HG02973 (cell line): ENCODE measurements around the gene ACTL8.

ENCODE experiments used
- ATAC-seq: cut with Tn5 transposase; IDR thresholded peaks from one replicate; pipeline ENCODE4 v1.9.1; 2021; ENCODE audit warnings: moderate library complexity; ENCODE audit not compliant: unreplicated experiment

The ACTL8 gene

DNA sequence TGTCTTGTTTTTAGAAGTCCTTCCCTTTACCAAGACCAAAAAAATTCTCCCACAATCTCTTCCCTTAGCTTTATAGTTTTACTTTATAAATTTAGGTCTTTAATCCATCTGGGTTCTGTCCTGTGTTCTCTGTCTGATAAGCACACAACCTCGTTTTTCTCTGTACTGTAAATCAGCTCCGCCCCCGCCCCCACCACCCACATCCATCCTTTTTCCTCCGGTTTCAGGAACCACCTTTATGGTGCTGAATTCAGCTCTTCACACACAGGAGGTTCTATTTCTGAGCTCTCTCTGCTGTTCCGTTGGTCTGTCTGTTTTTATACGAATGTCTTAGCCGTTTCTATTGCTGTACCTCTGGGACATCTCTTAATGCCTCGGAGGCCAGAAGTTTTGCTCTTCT, 44.5 kb downstream of the ACTL8 start:
- ATAC-seq = no peak

DNA sequence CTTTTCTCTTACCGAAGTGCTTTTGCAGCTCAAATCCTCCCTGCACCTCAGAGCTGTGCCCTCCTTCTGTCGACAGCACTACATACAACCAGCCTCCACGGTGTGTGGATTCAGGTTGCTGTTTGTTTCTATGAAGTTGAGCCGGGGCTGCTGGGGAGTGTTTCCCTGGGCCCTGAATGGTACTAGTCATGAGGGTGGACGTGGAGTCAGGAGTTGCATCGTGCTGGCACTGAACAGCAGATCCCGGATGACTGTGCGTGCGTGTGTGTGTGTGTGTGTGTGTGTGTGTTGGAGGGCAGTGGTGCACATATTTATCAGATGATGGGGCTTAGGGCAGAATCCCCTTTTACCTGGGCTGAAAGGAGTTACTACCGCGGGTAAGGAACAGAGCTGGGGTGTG, 47.0 kb downstream of the ACTL8 start:
- ATAC-seq = no peak

DNA sequence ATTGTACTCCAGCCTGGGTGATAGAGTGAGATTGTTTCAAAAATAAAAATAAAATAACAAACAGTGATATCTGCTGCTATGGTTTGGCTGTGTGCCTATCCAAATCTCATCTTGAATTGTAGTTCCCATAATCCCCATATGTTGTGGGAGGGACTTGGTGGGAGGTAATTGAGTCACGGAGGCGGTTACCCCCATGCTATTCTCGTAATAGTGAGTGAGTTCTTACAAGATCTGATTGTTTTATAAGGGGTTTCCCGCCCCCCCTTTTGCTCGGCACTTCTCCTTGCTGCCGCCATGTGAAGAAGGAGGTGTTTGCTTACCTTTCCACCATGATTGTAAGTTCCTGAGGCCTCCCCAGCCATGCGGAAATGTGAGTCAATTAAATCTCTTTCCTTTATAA, 47.8 kb downstream of the ACTL8 start:
- ATAC-seq = no peak

DNA sequence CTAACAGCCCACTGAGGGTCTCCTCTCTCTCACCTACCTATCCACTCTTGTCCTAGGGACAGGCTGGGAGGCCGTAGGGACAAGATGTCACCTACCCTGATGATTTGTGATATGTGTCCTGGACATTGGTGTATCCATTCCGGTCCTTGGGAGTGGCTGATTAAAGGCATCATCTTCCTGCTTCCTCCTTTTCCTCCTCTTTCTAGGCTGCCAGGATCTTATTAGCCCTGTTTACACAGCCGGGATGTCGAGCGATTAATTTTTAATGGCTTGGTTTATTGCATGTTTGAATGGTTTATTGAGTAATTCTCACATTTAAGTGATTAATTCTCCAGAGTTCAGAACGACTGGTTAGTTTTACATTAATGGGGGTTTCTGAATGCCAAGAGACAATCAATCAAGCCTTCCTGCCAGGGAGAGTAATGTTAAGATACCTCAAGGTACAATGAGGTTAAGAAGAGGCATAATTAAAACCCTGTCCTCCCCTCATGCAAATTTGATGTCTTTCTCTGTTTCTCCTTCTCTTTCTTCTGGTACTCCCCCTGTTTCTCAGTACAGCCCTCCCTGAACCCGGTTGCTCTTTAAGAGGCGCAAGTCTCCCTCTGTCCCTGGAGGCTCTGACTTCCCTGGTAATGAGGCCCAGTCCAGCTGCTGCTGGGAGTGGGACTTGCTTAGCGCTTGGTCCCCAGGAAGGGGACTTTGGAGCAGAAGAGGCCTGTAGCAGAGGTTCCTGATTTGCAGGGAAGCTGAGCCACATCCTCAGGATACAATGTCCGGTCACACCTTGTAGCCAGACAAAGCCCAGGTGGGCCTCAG, 50.9 kb downstream of the ACTL8 start:
- ATAC-seq = no peak

DNA sequence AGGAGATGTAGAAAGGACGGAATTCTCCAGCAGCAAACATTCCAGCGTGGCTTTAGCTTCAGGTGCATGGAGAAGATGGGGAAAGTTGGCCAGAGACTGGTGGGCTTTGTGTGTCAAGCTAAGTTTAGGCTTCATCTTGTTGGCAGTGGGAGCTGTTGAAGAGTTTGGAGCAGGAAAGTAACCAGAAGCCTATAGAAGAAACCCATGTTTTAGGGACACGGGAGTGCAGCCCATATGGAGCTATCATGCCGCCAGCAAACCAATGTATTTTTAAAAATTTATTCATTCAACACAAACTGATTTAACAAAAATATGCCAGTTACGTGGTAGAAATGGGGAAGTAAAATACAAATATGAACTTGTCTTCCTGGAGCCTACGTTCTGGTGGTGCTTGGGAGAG, 53.7 kb downstream of the ACTL8 start:
- ATAC-seq = no peak

DNA sequence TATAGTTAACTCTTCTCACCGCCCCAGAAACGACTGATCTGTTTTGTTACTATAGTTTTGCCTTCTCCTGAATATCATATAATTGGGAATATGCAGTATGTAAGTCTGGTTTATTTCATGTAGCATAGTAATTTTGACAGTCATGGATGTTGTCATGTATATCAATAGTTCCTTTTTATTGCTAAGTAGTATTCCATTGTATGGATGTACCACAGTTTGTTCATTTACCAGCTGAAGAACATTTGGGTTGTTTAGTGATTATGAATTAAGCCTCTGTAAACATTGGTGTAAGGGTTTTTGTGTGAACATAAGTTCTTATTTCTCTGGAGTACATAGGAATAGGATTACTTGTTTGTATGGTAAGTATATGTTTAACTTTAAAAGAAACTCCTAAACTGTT, 55.5 kb downstream of the ACTL8 start:
- ATAC-seq = no peak

DNA sequence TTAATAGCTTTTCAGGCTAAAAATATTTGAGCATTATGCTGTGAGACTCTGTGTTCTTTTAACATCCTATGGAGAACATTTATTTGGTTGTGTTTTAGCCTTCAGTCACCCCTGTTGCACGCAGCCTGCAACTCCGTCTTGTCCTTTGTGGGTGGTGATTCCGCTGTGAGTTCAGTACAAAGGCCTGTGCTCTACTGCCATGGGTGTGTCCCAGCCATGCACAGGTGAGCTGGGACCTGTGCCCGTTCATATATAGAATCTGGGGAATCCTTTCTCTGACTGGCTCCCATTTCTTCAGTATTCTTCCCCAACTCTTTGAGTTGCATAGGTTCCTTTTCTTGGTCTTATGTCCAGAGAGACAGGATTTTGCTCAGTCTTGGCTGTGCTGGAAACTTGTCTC, 61.4 kb downstream of the ACTL8 start:
- ATAC-seq = no peak

DNA sequence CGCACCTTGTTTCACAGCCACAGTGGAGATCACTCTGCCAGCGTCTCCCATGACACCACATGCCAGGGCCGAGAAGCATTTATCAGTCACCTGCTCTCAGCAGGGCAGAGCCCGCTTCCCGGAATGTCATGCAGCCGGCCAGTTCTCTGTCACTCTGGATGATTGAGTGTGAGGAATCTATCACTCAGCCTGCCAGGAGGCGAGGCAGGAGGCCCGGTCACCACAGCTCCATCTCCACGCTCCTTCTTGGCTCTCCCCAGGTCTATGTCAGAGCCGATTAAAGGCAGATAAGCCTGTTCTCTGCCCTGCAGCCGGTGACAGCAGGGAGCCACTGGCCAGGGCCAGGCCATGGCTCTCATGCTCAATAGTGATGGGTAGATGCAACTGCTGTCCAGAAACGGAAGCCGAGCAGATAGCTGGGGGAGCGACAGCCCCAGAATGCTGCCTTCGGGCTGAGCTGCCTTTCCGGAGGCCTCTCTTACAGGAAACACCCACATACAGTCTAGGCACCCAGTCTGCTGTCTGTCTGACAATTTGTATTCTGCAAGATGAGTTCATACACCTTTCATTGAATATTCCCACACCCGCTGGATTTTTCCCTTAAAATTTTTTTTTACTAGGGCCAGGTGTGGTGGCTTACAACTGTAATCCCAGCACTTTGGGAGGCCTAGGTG, 64.1 kb downstream of the ACTL8 start:
- no peak for ATAC-seq

DNA sequence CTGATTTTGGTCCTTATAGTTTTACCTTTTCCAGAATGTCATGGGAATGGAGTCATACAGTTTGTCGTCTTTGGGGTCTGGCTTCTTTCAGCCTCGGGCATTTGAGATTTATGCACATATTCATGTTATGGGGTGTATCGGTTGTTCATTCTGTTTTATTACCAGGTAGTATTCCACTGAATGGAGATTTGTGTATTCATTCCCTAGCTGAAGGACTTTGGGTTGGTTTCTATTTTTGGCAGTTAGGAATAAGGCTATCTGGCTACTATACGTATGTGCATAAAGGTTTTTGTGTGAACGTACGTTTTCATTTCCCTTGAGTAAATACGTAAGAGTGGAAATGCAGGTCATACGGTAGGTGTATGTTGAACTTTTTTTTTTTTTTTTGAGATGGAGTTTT, 65.1 kb downstream of the ACTL8 start:
- ATAC-seq = no peak

DNA sequence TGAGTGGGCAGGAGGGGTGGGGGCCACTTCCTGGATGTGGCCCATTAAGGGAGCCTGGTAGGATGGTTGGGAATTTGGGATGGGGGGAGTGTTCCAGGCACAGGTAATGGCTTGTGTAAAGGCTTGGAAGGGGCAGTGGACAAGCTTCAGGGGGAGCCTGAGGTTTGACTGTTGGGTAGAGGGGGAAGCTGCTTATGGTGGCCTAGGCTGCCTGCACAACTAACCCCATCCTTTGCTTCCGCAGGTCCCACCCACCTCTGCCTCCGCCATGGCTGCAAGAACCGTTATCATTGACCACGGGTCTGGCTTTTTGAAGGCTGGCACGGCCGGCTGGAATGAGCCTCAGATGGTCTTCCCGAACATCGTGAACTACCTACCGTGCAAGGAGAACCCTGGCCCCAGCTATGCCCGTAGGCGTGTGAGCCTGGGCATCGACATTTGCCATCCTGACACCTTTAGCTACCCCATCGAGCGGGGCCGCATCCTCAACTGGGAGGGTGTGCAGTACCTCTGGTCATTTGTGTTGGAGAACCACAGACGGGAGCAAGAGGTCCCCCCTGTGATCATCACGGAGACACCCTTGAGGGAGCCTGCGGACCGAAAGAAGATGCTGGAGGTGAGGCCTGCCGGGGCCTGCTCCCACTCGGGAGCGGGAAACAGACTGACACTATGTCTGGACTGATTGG, 67.8 kb downstream of the ACTL8 start:
- ATAC-seq = no peak

DNA sequence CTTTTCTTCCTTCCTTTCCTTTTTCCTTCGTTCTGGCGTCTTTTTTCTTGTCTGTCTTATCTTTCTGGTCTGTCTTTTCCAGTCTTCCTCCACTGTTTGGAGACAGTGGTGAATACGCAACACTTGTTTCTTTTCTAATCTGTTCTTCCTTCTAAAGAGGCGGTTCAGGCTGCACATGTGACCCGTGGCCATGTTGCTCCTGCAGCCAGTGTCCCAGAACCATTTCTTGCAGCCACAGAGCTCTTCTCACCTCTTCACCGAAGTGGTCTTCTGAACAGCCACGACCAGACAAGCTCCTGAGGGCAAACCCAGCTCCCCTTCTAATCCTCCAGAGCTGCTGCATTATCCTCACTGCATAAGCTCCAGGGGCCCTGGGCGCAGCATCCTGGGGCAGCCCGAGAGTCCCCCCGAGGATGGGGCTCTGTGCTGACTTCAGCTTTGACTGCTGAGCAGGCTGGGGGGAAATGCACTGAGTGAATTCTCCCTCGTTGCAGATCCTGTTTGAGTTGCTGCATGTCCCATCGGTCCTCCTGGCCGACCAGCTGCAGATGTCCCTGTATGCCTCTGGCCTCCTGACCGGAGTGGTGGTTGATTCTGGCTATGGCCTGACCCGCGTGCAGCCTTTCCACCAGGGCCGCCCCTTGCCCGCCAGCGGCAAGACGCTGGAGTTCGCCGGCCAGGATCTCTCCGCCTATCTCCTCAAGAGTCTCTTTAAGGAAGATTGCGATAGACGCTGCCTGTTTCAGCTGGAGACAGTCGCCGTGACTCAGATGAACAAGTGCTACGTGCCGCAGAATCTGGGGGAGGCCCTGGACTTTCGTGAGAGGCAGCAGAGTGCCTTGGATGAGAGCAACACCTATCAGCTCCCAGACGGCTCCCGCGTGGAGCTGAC, 70.4 kb downstream of the ACTL8 start:
- no peak for ATAC-seq

DNA sequence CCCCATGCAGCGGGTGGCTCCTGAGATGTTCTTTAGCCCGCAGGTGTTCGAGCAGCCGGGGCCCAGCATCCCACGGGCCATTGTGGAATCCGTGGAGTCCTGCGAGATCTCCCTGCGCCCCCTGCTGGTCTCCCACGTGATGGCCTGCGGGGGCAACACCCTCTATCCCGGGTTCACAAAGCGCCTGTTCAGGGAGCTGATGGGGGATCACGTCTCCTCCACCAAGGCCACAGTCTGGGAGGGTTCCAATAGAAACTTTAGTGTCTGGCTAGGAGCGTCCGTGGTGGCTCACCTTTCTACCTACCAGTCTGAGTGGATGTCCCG, 71.0 kb downstream of the ACTL8 start:
- no peak for ATAC-seq

DNA sequence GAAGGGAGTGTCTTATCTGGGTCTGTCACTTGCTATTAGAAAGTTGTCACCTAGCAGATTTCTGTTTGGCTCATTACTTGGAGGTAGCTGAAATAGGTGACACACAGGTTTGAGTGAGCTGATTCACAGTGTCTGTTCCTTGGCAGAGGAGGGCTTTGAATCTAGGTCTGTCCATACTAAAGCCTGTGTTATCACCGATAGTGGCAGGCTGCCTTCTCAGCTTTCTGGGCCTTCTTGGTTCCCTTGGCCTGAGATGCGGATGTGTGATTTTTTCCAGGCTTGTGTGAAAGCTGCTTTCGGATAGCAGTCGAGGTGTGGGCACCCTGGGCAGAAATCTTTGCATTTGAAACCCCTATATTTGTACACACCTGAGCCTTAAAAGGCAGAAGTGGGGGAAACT, 73.9 kb downstream of the ACTL8 start:
- ATAC-seq = no peak

DNA sequence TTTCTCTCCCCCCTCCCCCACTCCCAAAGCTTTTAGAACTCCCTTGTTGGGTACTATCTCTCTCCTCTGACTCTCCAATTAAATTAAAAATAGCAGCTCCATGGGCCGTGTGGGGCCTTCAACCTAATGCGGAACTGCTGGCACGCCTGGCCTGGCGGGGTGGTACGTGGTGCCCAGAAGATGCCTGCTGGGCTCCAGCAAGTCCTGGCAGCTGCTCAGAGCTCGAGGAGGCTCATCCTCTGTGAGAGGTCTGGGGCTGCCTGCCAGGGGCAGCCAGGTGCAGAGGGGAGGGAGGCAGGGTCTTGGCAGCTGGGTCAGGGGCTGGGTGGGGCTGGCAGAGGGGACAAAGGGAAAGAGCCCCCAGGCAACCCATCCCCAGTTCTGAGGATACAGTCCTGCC, 74.4 kb downstream of the ACTL8 start:
- ATAC-seq = no peak

DNA sequence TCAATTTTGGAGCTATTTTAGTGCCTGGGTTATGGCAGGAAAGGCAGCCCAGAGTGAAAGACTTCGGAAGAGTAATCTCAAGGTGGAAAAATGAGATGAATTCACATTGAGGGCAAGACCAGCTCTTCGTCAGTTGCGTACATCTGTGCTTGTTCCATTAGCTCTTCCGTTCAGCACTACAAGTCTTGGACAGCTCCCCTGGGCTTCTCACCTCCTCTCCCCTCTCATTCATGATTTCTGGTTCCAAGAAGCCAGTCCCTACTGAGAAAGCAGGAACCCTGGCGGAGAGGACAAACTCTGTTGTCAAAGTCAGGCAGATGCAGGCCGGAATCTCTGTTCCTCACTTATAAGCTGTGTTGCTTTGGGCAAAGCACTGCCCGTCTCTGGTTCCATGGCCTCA, 76.5 kb downstream of the ACTL8 start:
- ATAC-seq = no peak

DNA sequence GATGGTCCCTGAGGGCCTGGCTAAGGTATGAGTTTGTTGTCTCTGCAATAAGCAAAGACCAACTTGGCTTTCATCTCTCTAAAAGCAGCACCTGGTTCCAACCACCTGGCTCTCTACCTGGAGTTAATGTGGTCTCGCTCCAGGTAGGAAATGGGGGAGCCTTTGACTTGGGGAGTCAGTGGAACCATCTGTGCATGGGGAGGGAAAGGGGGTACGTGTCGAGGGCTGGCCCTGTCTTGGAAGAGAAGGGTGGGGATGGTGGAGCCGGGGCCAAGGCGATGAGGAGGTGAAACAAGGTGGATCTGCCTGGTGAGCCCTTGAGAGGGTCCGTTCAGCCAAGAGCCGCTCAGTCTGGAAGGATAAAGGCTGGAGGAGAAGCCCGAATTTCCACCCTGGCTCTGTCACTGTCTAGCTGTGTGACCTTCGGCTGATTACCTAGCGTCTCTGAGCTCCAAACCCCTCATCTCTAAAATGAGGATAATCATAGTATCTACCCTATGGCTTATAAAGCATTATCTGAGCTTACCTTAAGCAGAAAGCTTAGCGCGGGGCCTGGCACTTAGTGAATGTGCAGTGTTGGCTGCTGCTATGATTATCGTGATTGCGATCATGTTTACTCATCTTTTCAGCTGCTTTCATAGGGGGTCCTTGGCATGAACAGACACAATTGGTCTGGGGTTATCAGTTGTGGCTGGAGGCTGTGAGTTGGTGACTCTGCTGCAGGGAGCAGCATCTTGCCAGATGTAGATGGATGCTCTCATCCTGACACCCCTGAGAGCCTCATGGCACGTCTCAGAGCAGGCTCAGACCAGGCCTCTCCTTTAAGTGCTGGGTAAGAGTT, 78.7 kb downstream of the ACTL8 start:
- ATAC-seq = no peak

DNA sequence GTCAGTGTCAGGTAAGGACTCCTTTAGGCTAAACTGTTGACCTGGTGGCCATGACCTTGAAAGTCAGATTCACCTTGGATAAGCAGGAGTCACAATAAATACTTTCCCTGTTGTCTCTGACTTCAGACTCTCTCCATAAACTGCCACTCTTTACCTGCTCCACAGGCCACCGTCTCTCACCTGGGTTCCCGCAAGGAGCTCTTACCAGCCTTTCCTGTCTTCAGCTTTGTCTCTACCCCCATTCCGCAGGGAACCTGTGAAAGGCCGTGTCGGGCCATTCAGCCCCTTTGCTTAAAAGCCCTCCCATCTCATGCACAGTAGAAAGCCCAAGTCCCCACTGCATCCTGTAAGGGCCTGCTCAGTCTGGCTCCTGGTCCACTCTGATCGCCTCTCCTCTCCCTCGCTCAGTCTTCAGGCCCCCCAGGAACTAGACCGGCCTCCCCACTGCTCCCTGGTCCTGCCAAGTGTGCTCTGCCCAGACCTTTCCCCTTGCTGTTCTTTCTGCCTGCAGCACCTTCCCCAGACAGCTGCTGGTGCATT, 79.5 kb downstream of the ACTL8 start:
- ATAC-seq = no peak

DNA sequence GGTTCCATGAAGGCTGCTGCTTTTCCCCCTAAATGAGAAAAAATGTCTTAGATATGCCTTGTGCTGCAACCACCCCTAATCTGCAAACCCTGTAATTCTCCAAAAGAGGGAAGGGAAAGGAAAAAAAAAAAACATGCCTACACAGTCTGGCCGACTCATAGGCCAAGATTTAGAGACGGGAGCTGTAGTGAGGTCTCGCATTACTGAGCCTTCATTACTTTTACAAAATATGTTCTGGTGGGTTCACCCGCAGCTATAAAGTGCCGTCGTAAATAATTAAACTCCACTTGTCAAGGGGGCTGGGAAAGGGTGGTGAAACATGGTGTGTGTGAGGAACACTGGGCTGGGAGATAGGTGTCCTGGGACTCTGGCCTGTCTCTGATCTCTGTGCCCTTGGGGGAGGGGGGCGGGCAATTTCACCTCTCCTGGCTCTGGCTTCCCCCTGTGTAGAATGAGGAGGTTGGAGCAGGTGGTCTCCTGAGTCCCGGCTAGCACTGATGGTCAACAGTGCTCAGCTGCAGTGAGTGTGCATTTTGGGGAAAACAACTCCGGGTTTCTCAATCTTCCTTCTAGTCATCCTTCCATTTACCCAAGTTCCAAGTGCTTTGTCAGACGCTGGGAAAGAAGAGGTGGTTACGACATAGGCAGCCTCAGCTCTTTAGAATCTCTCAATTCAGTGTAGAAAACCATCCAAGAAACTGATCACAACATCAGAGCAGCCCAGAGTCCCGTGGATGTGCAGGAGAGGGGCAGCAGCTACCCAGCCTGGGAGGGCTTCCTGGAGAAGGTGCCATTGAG, 82.3 kb downstream of the ACTL8 start:
- ATAC-seq = no peak

DNA sequence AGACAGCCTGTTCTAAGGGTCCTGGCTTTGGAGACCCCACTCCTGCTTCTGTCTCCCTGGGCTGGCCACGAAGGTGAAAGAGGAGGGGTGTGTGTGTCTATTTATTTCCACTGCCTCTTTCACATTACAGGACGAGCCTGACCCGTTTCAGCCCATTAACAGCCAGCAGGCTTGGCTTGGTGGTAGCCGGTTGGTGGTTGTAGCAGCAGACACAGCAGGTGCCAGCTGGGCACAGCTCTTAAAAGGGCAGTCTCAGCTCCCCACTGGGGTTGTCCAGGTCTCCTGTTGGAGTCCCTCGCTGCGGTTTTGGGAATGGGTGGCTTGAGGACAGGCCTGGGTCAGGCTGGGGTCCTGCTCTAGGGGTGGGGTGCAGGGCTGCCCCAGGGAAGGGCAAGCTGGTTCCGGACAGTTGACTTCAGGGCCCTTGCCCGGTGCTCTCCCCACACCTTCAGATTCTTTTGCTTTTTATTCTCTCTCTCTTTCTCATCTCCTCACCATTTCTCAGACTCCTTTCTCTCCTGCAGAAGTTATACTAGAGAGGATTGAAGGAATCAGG, 84.6 kb downstream of the ACTL8 start:
- ATAC-seq = no peak
